HEK293T (cell line): ENCODE data around the gene AGAP1.

Experiments
- ARNT ChIP-seq: fragments of 450-650 bp; IDR thresholded peaks from 2 replicates; pipeline ENCODE4 v1.6.1; 2017; ENCODE audit warnings: mild to moderate bottlenecking
- BHLHE40 ChIP-seq: fragments of 450-650 bp; IDR thresholded peaks from 2 replicates; pipeline ENCODE4 v1.6.1; 2016; ENCODE audit warnings: mild to moderate bottlenecking, moderate library complexity, borderline replicate concordance
- CTBP1 ChIP-seq: fragments of 450-650 bp; IDR thresholded peaks from 2 replicates; pipeline ENCODE4 v1.6.1; 2016; ENCODE audit warnings: borderline replicate concordance
- FOXK2 ChIP-seq: fragments of 450-650 bp; IDR thresholded peaks from 2 replicates; pipeline ENCODE4 v1.6.1; 2016; ENCODE audit warnings: mild to moderate bottlenecking
- FOXM1 ChIP-seq: fragments of 450-650 bp; IDR thresholded peaks from 2 replicates; pipeline ENCODE4 v1.6.1; 2017; ENCODE audit warnings: mild to moderate bottlenecking, borderline replicate concordance
- HDGF ChIP-seq: fragments of 450-650 bp; IDR thresholded peaks from 2 replicates; pipeline ENCODE4 v1.6.1; 2017; ENCODE audit warnings: antibody characterized with exemption, borderline replicate concordance
- L3MBTL2 ChIP-seq: fragments of 450-650 bp; conservative IDR thresholded peaks from 2 replicates; pipeline ENCODE4 v1.6.1; 2016; ENCODE audit warnings: mild to moderate bottlenecking
- LEF1 ChIP-seq: fragments of 450-650 bp; IDR thresholded peaks from 2 replicates; pipeline ENCODE4 v1.6.1; 2017; ENCODE audit warnings: mild to moderate bottlenecking, borderline replicate concordance
- NFRKB ChIP-seq: fragments of 450-650 bp; IDR thresholded peaks from 2 replicates; pipeline ENCODE4 v1.6.1; 2016; ENCODE audit warnings: mild to moderate bottlenecking, moderate library complexity
- PKNOX1 ChIP-seq: fragments of 450-650 bp; IDR thresholded peaks from 2 replicates; pipeline ENCODE4 v1.6.1; 2016
- SP1 ChIP-seq: fragments of 450-650 bp; IDR thresholded peaks from 2 replicates; pipeline ENCODE4 v1.6.1; 2017
- SUZ12 ChIP-seq: fragments of 450-650 bp; IDR thresholded peaks from 2 replicates; pipeline ENCODE4 v1.6.1; 2016; ENCODE audit warnings: mild to moderate bottlenecking
- TARDBP ChIP-seq: fragments of 450-650 bp; IDR thresholded peaks from 2 replicates; pipeline ENCODE4 v1.6.1; 2016
- ZNF384 ChIP-seq: fragments of 450-650 bp; IDR thresholded peaks from 2 replicates; pipeline ENCODE4 v1.6.1; 2016

- TF ChIP-seq ZNF384 = no peak
- no peak for TF ChIP-seq PKNOX1
- TF ChIP-seq FOXM1 = no peak
- TF ChIP-seq TARDBP = no peak
- no peak for TF ChIP-seq SUZ12
- TF ChIP-seq BHLHE40 = no peak
- no peak for TF ChIP-seq LEF1
- no peak for TF ChIP-seq L3MBTL2
- TF ChIP-seq ARNT = no peak
- no peak for TF ChIP-seq HDGF
- no peak for TF ChIP-seq CTBP1
- TF ChIP-seq FOXK2 = no peak
- no peak for TF ChIP-seq SP1
- no peak for TF ChIP-seq NFRKB
These were observed 625.2 kb downstream of the AGAP1 start for GRCh38 chr2:236119003-236119402.
